GM12891 (cell line): ENCODE measurements around the gene UFSP1.

ENCODE experiments used
- PAX5 ChIP-seq: IDR thresholded peaks from 2 replicates; pipeline ENCODE4 v1.6.1; 2011; ENCODE audit warnings: low read length, moderate library complexity, mild to moderate bottlenecking; ENCODE audit not compliant: insufficient read depth, severe bottlenecking
- POLR2A ChIP-seq: IDR thresholded peaks from 2 replicates; pipeline ENCODE4 v1.6.1; 2011; ENCODE audit warnings: low read depth, low read length, control low read depth
- POU2F2 ChIP-seq: IDR thresholded peaks from 2 replicates; pipeline ENCODE4 v1.6.1; 2011; ENCODE audit warnings: low read depth, mild to moderate bottlenecking, control low read depth, low read length, moderate library complexity
- SPI1 ChIP-seq: IDR thresholded peaks from 2 replicates; pipeline ENCODE4 v1.6.1; 2011; ENCODE audit warnings: low read depth, low read length, control low read depth
- TAF1 ChIP-seq: IDR thresholded peaks from 2 replicates; pipeline ENCODE4 v1.6.1; 2011; ENCODE audit warnings: low read depth, low read length, control low read depth

DNA sequence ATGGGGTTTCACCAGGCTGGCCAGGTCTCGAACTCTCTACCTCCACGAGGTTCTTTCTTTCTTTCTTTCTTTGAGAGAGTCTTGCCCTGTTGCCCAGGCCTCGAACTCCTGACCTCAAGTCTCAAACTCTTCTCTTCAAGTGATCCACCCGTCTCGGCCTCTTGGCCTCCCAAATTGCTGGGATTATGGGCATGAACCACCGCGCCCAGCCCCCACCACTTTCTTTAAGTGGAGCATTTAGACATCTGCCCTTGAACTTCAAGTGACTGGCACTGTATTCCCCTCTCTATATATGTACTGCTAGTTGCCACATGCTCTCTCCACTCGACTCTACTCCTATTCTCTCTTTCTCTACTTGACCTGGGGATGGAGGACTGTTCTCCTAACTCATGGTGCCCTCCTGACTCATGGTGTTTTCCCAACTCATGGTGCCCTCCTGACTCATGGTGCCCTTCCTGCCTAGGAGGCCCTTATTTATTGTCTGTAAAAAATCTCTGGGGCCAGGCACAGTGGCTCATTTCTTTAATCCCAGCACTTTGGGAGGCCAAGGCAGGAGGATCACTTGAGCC is 25.4 kb upstream of the UFSP1 start:
- no peak for TF ChIP-seq PAX5
- no peak for TF ChIP-seq POLR2A
- no peak for TF ChIP-seq POU2F2
- TF ChIP-seq TAF1, result no peak
- no peak for TF ChIP-seq SPI1
